ENCODE data around the gene COBL.

Gene COBL

GRCh38 chr7:51101111-51101757 lies 215.4 kb downstream of the COBL start:
- no peak for ATAC-seq (replicated peaks; ENCODE audit: extremely low read depth, poor library complexity, severe bottlenecking)
- Mint-ChIP-seq H3K4me3 (no peak overlapping the region), H3K9me3 (no peaks in the 10 kb centered on the region), H3K4me1 (no peaks in the 10 kb centered on the region), H3K27ac (ENCODE audit: low read depth) (no peak overlapping the region), H3K27me3 (no peaks in the 10 kb centered on the region), H3K36me3 (ENCODE audit: insufficient read depth) (no peaks in the 10 kb centered on the region)
- DNase-seq (ENCODE audit: low spot score in 2 of 2), result no peak

DNA sequence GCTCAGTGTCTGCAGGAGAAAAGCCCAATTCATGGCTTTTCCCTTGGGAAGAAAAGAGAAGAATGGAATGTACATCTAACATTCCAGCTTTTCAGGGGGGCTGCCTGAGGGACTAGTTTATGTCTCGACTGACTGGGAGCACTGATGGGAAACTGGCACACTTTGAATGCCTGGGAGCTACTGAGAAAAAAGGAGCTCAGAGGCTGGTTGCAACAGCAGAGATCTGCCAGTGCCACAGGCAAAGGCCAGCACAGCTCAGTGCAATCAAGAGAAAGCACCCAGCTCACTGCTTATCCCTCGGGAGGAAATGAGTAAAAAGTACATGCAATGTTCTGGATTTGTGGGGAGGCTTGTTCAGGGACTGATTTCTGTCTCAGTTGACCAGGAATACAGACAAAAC lies 226.2 kb downstream of the COBL start:
- no peak overlapping the region for H3K27ac Mint-ChIP-seq (ENCODE audit: low read depth)
- H3K27me3 Mint-ChIP-seq, result peaks cover 39% of the 10 kb centered on the region
- ATAC-seq (replicated peaks; ENCODE audit: extremely low read depth, poor library complexity, severe bottlenecking) (no peak), DNase-seq (ENCODE audit: low spot score in 2 of 2) (no peak)
- H3K4me3 Mint-ChIP-seq, result no peak overlapping the region
- peaks cover 11% of the 10 kb centered on the region for H3K9me3 Mint-ChIP-seq
- H3K36me3 Mint-ChIP-seq (ENCODE audit: insufficient read depth), result peaks cover 2% of the 10 kb centered on the region
- no peaks in the 10 kb centered on the region for H3K4me1 Mint-ChIP-seq

DNA sequence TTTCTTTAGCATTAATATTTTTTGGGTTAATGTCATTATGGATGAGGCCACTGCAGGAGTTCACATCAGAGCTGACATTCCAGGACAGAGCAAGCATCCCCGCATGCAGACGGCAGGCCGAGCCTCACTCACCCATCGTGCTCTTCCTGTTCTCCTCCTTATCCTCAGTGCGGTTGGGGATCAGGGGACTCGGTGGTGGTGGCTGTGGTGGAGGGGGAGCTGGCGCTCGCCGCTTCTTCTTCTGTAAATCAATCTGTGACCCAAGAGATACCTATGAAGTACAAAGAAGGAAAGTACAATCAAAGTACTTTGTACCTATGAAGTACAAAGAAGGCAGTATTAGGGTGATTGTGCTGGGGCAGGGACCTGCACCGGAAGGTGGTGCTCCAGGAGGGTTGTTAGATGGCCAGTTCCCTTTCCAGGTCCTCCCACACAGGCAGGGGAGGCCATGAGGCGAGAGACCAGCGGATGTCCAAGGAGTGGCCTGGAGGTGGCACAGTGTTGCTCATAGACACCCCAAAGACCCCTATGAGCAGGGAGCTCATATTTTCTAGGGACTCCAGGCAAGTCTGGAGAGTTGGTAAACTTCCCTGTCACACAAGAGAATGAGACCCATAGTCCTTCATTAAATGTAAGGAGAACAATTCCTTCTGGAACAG lies 231.4 kb downstream of the COBL start:
- Mint-ChIP-seq H3K27me3 (peaks cover 25% of the 10 kb centered on the region), H3K4me3 (no peak overlapping the region), H3K4me1 (no peaks in the 10 kb centered on the region), H3K9me3 (no peaks in the 10 kb centered on the region), H3K36me3 (ENCODE audit: insufficient read depth) (no peaks in the 10 kb centered on the region), H3K27ac (ENCODE audit: low read depth) (no peak overlapping the region)
- no peak for DNase-seq (ENCODE audit: low spot score in 2 of 2)
- ATAC-seq (replicated peaks; ENCODE audit: extremely low read depth, poor library complexity, severe bottlenecking), result no peak

GRCh38 chr7:51084121-51084520 lies 232.5 kb downstream of the COBL start:
- Mint-ChIP-seq H3K9me3 (no peaks in the 10 kb centered on the region), H3K4me3 (no peak overlapping the region), H3K27me3 (peaks cover 25% of the 10 kb centered on the region), H3K4me1 (no peaks in the 10 kb centered on the region), H3K36me3 (ENCODE audit: insufficient read depth) (no peaks in the 10 kb centered on the region), H3K27ac (ENCODE audit: low read depth) (no peak overlapping the region)
- DNase-seq (ENCODE audit: low spot score in 2 of 2) (no peak), ATAC-seq (replicated peaks; ENCODE audit: extremely low read depth, poor library complexity, severe bottlenecking) (no peak)

DNA sequence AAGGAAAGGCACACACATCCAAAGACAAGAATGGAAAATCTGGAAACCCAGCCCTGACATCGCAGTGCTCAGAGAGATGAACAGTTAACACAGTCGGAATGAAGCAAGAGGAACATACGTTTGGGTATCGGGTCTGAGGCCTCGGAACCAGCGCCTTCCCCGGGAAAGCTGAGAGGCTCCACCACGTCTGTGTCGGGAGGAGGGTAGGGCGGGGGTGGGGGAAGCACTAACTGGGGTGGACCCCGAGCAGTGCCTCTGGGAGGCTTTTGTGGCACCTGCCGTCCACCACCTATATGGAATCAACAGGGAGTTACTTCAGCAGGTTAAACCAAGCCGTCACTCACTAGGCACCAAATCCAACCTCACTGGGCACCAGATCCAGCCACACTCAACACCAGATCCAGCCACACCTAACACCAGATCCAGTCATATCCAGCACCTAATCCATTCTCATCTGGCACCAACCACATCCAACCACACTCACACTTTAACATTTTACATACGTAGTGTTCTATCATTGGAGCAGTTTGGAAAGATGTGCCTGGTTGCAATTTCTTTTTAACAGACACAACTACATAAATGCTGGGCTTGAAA lies 233.6 kb downstream of the COBL start:
- H3K4me1 Mint-ChIP-seq, result no peaks in the 10 kb centered on the region
- H3K9me3 Mint-ChIP-seq, result no peaks in the 10 kb centered on the region
- ATAC-seq (replicated peaks; ENCODE audit: extremely low read depth, poor library complexity, severe bottlenecking) (no peak), DNase-seq (ENCODE audit: low spot score in 2 of 2) (no peak)
- no peak overlapping the region for H3K4me3 Mint-ChIP-seq
- H3K36me3 Mint-ChIP-seq (ENCODE audit: insufficient read depth), result no peaks in the 10 kb centered on the region
- peaks cover 16% of the 10 kb centered on the region for H3K27me3 Mint-ChIP-seq
- H3K27ac Mint-ChIP-seq (ENCODE audit: low read depth), result no peak overlapping the region

- ATAC-seq (replicated peaks; ENCODE audit: extremely low read depth, poor library complexity, severe bottlenecking), result no peak
- DNase-seq (ENCODE audit: low spot score in 2 of 2), result no peak
- no peaks in the 10 kb centered on the region for H3K9me3 Mint-ChIP-seq
These were observed 234.3 kb downstream of the COBL start for GRCh38 chr7:51082096-51082840.

GRCh38 chr7:51081270-51081890 lies 235.2 kb downstream of the COBL start:
- Mint-ChIP-seq H3K27me3 (peaks cover 12% of the 10 kb centered on the region), H3K36me3 (ENCODE audit: insufficient read depth) (no peaks in the 10 kb centered on the region), H3K4me3 (no peak overlapping the region), H3K9me3 (no peaks in the 10 kb centered on the region), H3K4me1 (no peaks in the 10 kb centered on the region), H3K27ac (ENCODE audit: low read depth) (no peak overlapping the region)
- DNase-seq (ENCODE audit: low spot score in 2 of 2), result no peak
- no peak for ATAC-seq (replicated peaks; ENCODE audit: extremely low read depth, poor library complexity, severe bottlenecking)

More at GRCh38 chr7:51082096-51082840, 234.3 kb downstream of the COBL start:
- no peak overlapping the region for H3K27ac Mint-ChIP-seq (ENCODE audit: low read depth)
- no peak overlapping the region for H3K4me3 Mint-ChIP-seq
- H3K27me3 Mint-ChIP-seq, result peaks cover 12% of the 10 kb centered on the region
- no peaks in the 10 kb centered on the region for H3K36me3 Mint-ChIP-seq (ENCODE audit: insufficient read depth)
- no peaks in the 10 kb centered on the region for H3K4me1 Mint-ChIP-seq

DNA sequence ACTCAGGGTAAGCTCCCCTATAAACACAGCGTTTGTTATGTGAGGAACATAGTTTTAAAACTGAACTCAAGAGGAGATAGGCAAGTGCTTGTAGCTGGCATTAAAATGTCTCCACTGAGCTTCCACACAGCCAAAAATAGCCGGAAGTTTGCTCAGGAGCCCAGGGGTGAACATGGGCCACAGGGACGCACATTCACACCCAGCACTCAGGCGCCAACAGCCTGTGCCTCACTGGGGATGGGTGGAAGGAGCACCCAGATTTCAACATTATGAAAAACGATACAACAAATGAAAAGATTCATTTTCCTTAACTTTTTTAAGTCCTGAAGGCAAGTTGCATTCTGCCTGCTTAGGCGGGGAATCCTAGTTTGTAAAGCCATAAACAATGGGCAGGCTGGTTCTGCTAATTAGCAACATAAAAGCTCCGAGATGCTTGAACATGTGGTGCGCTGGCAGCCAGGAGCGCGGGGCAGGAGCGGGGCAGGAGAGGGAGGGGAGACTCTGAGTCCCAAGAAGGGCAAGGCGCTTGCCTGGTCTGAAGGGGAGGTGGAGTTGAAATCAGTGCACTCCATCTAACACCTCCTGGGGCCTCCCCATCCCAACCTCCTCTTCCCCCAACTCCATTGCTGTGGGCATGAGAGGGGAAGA lies 235.9 kb downstream of the COBL start:
- no peaks in the 10 kb centered on the region for H3K9me3 Mint-ChIP-seq
- no peak overlapping the region for H3K27ac Mint-ChIP-seq (ENCODE audit: low read depth)
- DNase-seq (ENCODE audit: low spot score in 2 of 2), result no peak
- H3K36me3 Mint-ChIP-seq (ENCODE audit: insufficient read depth), result no peaks in the 10 kb centered on the region
- no peaks in the 10 kb centered on the region for H3K4me1 Mint-ChIP-seq
- ATAC-seq (replicated peaks; ENCODE audit: extremely low read depth, poor library complexity, severe bottlenecking), result no peak
- H3K4me3 Mint-ChIP-seq, result no peak overlapping the region
- peaks cover 12% of the 10 kb centered on the region for H3K27me3 Mint-ChIP-seq

DNA sequence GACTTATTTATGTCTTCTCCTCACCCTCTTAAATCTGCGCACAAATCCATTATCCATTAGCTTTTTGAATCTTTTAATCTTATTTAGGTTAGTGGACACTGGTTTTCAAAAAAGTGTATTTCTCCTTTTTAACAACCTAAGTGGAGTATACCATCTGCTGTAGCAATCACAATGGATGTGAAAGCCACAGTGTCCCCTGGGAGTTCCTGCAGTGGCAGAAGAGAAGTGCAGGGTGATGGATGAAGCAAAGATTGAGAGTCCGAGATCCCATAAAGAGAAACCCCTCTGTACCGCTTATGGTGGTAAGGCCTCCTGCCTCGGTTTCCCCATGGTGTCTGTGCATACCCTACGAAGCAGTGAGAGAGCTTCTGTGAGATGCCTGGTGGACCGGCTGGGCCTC lies 236.4 kb downstream of the COBL start:
- no peak overlapping the region for H3K27ac Mint-ChIP-seq (ENCODE audit: low read depth)
- no peaks in the 10 kb centered on the region for H3K36me3 Mint-ChIP-seq (ENCODE audit: insufficient read depth)
- H3K27me3 Mint-ChIP-seq, result peaks cover 9% of the 10 kb centered on the region
- ATAC-seq (replicated peaks; ENCODE audit: extremely low read depth, poor library complexity, severe bottlenecking) (no peak), DNase-seq (ENCODE audit: low spot score in 2 of 2) (no peak)
- H3K4me3 Mint-ChIP-seq, result no peak overlapping the region
- no peaks in the 10 kb centered on the region for H3K9me3 Mint-ChIP-seq
- H3K4me1 Mint-ChIP-seq, result no peaks in the 10 kb centered on the region

DNA sequence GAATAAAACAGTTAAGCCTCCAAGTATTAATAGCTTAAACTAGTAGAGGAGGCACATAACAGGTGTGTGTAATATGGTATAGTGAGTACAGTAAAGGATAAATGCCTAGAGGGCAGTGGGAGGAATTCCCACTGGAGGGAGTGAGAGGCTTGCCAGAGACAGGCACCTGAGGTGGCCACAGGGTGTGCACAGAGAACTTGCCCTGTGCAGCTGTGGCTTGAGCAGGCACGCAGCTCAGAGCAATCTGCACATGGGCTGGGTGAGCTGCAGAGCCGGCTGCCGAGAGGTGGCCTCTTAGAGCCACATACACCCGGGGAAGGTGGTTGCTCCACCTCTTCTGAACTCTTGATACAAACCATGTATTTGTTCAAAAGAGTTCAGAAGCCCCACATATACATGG lies 237.1 kb downstream of the COBL start:
- peaks cover 2% of the 10 kb centered on the region for H3K27me3 Mint-ChIP-seq
- no peaks in the 10 kb centered on the region for H3K9me3 Mint-ChIP-seq
- H3K36me3 Mint-ChIP-seq (ENCODE audit: insufficient read depth), result no peaks in the 10 kb centered on the region
- no peak overlapping the region for H3K27ac Mint-ChIP-seq (ENCODE audit: low read depth)
- no peak overlapping the region for H3K4me3 Mint-ChIP-seq
- DNase-seq (ENCODE audit: low spot score in 2 of 2) (no peak), ATAC-seq (replicated peaks; ENCODE audit: extremely low read depth, poor library complexity, severe bottlenecking) (no peak)
- no peaks in the 10 kb centered on the region for H3K4me1 Mint-ChIP-seq

GRCh38 chr7:51078653-51079052 lies 238.0 kb downstream of the COBL start:
- DNase-seq (ENCODE audit: low spot score in 2 of 2) (no peak), ATAC-seq (replicated peaks; ENCODE audit: extremely low read depth, poor library complexity, severe bottlenecking) (no peak)
- H3K27ac Mint-ChIP-seq (ENCODE audit: low read depth), result no peak overlapping the region
- no peaks in the 10 kb centered on the region for H3K36me3 Mint-ChIP-seq (ENCODE audit: insufficient read depth)
- no peak overlapping the region for H3K4me3 Mint-ChIP-seq
- H3K4me1 Mint-ChIP-seq, result no peaks in the 10 kb centered on the region
- H3K27me3 Mint-ChIP-seq, result no peaks in the 10 kb centered on the region
- no peaks in the 10 kb centered on the region for H3K9me3 Mint-ChIP-seq

DNA sequence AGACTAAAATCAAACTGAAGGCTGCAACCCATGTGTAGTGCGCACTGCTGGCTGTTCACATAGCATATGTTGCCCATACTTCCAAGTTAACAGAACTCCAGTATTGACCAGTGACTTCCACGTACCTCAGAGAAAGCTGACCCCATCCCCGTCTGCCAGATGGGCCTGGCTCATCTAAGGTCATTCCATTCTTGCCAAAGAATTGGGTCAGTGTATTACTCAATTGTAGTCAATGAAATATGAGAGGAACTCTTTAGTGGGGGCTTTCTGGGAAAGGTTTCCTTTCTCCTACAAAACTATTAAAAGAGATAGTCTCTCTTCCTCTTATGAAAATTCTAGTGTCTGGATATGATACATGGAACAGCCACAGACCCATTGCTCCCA lies 238.6 kb downstream of the COBL start:
- Mint-ChIP-seq H3K27ac (ENCODE audit: low read depth) (no peak overlapping the region), H3K4me1 (no peaks in the 10 kb centered on the region), H3K36me3 (ENCODE audit: insufficient read depth) (no peaks in the 10 kb centered on the region), H3K4me3 (no peak overlapping the region), H3K9me3 (no peaks in the 10 kb centered on the region), H3K27me3 (no peaks in the 10 kb centered on the region)
- ATAC-seq (replicated peaks; ENCODE audit: extremely low read depth, poor library complexity, severe bottlenecking), result no peak
- no peak for DNase-seq (ENCODE audit: low spot score in 2 of 2)
